Progenitor cell of endocrine pancreas (in vitro differentiated cells): Measurements from ENCODE around the gene KCP. TPM values are rescaled to one million over a fixed set of nuclear protein-coding genes. Genes with fewer than 3 reads are reported as not detected.

ENCODE experiments used
- DNase-seq: peaks from one replicate; pipeline ENCODE4 v3.0.0; 2021; ENCODE audit warnings: low spot score; ENCODE audit not compliant: unreplicated experiment
- H3K27ac Mint-ChIP-seq: 2 replicates; pipeline ENCODE4 v1.8.0; 2021; ENCODE audit warnings: mild to moderate bottlenecking, moderate library complexity, mixed read lengths
- H3K27me3 Mint-ChIP-seq: 2 replicates; pipeline ENCODE4 v1.8.0; 2021; ENCODE audit warnings: mixed read lengths
- H3K36me3 Mint-ChIP-seq: 2 replicates; pipeline ENCODE4 v1.8.0; 2022; ENCODE audit warnings: mixed read lengths; ENCODE audit not compliant: insufficient read depth
- H3K4me1 Mint-ChIP-seq: 2 replicates; pipeline ENCODE4 v1.8.0; 2021; ENCODE audit warnings: low read depth, mixed read lengths
- H3K4me3 Mint-ChIP-seq: 2 replicates; pipeline ENCODE4 v1.8.0; 2021; ENCODE audit warnings: low read depth, mild to moderate bottlenecking, moderate library complexity, mixed read lengths
- H3K9me3 Mint-ChIP-seq: 2 replicates; pipeline ENCODE4 v1.8.0; 2021; ENCODE audit warnings: low read depth, mixed read lengths
- CTCF ChIP-seq: fragments of 200-600 bp; sonication (generic); IDR thresholded peaks from one replicate; pipeline ENCODE4 v1.5.0; 2021; ENCODE audit warnings: antibody characterized with exemption, mild to moderate bottlenecking; ENCODE audit not compliant: unreplicated experiment
- total RNA-seq: library from RNA; stranded (reverse); gene quantifications from 2 replicates; pipeline ENCODE4 v1.2.1, GENCODE V29; 2021

The KCP gene
- total RNA-seq, 1 donor from 2014 or later, result 8.5 TPM

- Mint-ChIP-seq H3K4me1 (no peaks in the 10 kb centered on the region), H3K27ac (no peak overlapping the region), H3K36me3 (no peaks in the 10 kb centered on the region), H3K27me3 (peaks cover 2% of the 10 kb centered on the region), H3K9me3 (no peaks in the 10 kb centered on the region), H3K4me3 (no peak overlapping the region)
- TF ChIP-seq CTCF, result no peak
- no peak for DNase-seq
Measured at GRCh38 chr7:128849804-128850490, 60.6 kb downstream of the KCP start.

- Mint-ChIP-seq H3K4me3 (no peak overlapping the region), H3K4me1 (no peaks in the 10 kb centered on the region), H3K36me3 (no peaks in the 10 kb centered on the region), H3K27me3 (peaks cover 2% of the 10 kb centered on the region), H3K9me3 (no peaks in the 10 kb centered on the region), H3K27ac (no peak overlapping the region)
- DNase-seq, result no peak
- no peak for TF ChIP-seq CTCF
Measured at GRCh38 chr7:128849156-128849515, 61.4 kb downstream of the KCP start.

GRCh38 chr7:128848289-128849155 lies 62.0 kb downstream of the KCP start:
- DNase-seq, result no peak

GRCh38 chr7:128847721-128848211 lies 62.7 kb downstream of the KCP start:
- H3K9me3 Mint-ChIP-seq, result no peaks in the 10 kb centered on the region
- no peaks in the 10 kb centered on the region for H3K4me1 Mint-ChIP-seq
- H3K4me3 Mint-ChIP-seq, result no peak overlapping the region
- TF ChIP-seq CTCF, result no peak
- peaks cover 2% of the 10 kb centered on the region for H3K27me3 Mint-ChIP-seq
- no peaks in the 10 kb centered on the region for H3K36me3 Mint-ChIP-seq
- H3K27ac Mint-ChIP-seq, result no peak overlapping the region
- DNase-seq, result no peak

More at GRCh38 chr7:128848289-128849155, 62.0 kb downstream of the KCP start:
- H3K36me3 Mint-ChIP-seq, result no peaks in the 10 kb centered on the region
- no peak for TF ChIP-seq CTCF
- H3K4me1 Mint-ChIP-seq, result no peaks in the 10 kb centered on the region
- no peaks in the 10 kb centered on the region for H3K9me3 Mint-ChIP-seq
- no peak overlapping the region for H3K4me3 Mint-ChIP-seq
- H3K27ac Mint-ChIP-seq, result no peak overlapping the region
- peaks cover 2% of the 10 kb centered on the region for H3K27me3 Mint-ChIP-seq

GRCh38 chr7:128846781-128847444 lies 63.6 kb downstream of the KCP start:
- no peaks in the 10 kb centered on the region for H3K9me3 Mint-ChIP-seq
- no peak overlapping the region for H3K4me3 Mint-ChIP-seq
- no peaks in the 10 kb centered on the region for H3K36me3 Mint-ChIP-seq
- no peak for DNase-seq
- TF ChIP-seq CTCF, result no peak
- no peak overlapping the region for H3K27ac Mint-ChIP-seq
- no peaks in the 10 kb centered on the region for H3K4me1 Mint-ChIP-seq
- H3K27me3 Mint-ChIP-seq, result peaks cover 2% of the 10 kb centered on the region
